Renal cortex interstitium (tissue), 11 donors: ENCODE results near the gene TXNDC5. TPM values are rescaled to one million over a fixed set of nuclear protein-coding genes. Genes with fewer than 3 reads are reported as not detected.

Experiments used
- DNase-seq, 11 donors: peaks; one replicate each; pipeline ENCODE4 v3.0.0-alpha.2; 2013; ENCODE audit warnings: low read depth in 9 of 11, low spot score in 4 of 11; ENCODE audit errors: extremely low read depth in 1 of 11
- polyA plus RNA-seq, 3 donors: library from polyadenylated mRNA; unstranded; fragments of 120-200 nt; gene quantifications; one replicate each; pipeline ENCODE4 v1.2.1, GENCODE V29; 2013; ENCODE audit not compliant: insufficient read length in 3 of 3

The TXNDC5 gene
- polyA plus RNA-seq, 3 donors: 97.1 to 114 (median 99.9) TPM

DNA sequence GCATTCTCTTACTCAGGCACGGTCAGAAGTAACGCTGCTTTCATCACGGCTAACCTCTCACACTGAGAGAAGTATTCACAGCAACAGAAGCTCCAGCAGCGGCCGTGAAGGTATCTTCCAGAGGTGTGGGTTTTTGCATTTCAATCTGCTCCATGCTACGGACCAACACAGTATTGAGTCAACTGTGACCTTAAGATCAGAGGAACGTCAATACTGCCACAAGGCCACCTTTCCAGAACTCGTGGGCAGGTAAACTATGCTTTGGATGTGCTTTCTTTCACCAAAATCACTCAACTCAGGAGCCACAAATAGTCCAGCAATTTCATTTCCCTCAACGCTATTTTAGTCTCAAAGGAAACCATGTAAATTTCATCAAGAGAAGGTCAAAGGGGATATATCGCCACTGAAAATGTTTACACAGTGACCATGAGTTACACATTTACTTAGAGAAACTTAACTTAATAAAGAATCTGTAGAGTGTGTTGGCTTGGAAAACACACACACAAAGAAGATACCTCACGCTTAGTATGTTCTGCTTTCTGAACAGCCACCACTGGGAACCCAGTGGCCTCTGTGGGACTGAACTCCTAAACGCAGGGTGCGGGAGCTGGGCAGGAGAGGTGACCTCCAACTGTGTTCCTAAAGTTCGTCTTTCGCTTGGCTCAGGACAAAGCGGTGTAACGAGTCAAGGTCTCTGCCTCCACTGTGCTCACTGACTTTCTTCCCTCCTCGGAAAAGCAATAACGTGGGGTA, 27.9 kb downstream of the TXNDC5 start:
- DNase-seq: no peak

DNA sequence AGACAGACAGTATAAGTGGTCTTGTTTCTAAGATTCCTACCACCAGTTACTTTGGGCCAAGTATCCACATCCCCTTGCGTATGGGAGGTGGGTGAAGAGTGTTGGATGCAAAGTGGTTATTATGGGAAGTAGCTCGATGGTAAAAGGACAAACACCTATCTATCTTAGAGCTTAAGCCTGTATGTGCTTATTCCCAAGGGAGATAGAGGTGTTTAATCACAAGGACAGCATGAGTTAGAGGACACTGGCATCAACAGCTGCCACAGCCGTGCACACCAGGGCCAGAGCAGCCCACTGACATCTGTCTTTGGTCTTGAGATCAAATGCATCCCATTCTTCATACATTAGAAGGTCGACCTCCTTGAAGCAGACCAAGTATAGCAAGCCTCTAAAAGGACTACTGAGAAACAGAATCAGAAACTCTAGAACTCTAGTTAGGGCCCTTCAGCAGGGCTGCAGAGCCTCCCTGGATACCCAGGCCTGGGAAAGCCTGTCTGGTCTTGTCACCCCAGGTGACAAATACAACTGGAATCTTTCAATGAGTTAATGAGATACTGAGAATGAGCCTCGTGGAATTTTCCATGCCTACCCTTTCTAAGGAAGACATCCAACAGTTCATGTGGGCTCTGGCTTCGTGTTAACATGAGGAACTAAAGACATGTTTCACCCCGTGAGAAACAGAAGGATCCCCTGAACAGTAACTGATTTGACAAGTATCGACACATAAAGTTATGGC, 28.7 kb downstream of the TXNDC5 start:
- DNase-seq: no peak

DNA sequence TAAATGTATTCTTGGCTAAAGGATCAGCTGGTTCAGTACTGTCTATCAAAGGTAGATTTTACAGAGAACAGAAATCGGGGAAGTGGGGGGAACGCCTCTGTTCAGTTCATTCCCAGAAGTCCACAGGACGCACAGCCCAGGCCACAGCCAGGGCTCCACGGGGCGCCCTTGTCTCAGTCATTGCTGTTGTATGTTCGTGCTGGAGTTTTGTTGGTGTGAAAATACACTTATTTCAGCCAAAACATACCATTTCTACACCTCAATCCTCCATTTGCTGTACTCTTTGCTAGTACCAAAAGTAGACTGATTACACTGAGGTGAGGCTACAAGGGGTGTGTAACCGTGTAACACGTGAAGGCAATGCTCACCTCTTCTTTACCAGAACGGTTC, 29.9 kb downstream of the TXNDC5 start:
- DNase-seq: no peak

DNA sequence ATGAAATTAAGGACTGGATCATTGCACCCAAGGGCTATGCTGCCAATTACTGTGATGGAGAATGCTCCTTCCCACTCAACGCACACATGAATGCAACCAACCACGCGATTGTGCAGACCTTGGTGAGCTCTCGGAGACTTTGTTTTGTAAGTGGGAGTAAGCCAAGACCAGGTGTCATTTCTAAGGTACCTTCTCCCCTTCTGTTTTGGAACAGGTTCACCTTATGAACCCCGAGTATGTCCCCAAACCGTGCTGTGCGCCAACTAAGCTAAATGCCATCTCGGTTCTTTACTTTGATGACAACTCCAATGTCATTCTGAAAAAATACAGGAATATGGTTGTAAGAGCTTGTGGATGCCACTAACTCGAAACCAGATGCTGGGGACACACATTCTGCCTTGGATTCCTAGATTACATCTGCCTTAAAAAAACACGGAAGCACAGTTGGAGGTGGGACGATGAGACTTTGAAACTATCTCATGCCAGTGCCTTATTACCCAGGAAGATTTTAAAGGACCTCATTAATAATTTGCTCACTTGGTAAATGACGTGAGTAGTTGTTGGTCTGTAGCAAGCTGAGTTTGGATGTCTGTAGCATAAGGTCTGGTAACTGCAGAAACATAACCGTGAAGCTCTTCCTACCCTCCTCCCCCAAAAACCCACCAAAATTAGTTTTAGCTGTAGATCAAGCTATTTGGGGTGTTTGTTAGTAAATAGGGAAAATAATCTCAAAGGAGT, 30.4 kb downstream of the TXNDC5 start:
- DNase-seq: no peak

DNA sequence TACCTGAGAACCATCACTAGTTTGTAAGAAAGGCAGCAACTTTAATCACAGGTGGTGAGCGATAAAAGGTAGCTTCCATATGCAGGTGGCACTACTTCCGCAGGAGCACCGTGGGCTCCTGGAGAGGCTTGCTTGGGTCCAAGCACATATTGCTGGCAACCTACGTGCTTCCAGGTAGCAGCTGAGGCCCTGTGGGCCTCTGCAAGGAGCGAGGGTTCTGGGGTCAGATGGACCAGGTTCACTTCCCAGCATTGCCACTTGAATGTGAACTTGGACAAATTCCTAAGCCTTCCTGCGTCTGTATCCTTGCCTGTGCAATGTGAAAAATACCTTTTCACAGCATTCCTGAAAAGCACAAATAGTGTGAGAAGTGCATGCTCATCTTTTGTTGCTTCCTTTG, 31.0 kb downstream of the TXNDC5 start:
- no peak for DNase-seq

DNA sequence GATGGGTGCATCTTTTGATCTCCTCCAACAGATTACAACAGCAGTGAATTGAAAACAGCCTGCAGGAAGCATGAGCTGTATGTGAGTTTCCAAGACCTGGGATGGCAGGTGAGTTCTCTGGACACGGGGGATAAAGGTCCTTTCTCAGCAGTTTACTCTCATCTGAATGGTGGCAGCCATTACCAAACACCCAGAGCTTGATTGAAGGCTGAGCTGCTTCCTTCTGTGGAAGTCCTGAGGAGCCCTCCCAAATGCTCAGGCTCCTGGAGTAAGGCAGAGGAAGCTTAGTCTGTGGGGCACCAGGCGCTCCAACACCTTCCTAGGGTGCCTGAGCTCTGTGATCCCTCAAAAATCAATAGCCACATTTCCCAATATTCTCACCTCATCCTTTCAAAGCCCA, 31.5 kb downstream of the TXNDC5 start:
- DNase-seq: no peak

DNA sequence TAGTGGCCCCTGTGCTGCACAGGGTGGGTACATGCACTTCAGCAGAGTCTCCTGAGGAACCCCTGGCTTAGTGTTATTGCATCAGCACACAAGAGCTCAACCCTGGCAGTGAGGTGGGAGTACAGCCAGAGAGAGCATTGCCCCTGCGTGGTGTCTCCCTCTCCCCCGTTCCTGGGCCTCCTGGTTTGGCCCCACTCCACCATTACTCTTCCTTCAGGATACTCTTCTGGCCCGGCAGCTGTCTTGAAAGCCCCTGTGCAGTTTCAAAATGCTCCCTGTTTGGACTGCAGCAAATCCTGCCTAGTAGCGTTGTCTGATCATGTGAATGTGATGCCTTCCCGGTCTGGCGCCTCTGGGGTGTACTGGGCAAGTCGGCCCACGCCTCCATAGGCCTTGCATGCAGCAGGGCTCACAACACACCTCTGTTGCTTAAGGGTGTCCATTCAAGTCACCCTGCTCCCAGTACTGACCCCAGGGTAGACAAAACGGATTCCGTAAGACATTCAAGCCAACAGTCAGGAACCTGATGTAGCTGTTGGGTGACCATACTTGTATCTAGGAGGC, 32.1 kb downstream of the TXNDC5 start:
- no peak for DNase-seq

DNA sequence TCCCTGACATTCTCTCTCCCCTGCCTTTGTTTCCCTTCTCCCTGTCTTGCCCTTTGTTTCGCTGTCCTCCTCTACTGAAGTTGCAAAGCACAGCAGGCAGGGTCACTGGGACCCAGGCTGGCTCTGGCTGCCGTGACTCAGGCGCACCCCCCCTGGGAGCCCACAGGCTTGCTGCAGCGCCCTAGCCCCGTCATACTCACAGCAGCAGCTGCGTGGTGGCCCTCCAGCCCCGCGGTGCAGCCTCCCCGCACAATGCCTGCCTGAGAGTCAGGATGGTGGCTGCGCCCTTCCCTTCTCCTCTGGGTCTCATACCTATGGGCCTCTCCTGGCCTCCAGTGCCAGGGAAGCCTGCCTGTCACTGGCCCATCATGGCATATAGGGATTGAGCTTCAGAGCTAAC, 41.7 kb downstream of the TXNDC5 start:
- no peak for DNase-seq

DNA sequence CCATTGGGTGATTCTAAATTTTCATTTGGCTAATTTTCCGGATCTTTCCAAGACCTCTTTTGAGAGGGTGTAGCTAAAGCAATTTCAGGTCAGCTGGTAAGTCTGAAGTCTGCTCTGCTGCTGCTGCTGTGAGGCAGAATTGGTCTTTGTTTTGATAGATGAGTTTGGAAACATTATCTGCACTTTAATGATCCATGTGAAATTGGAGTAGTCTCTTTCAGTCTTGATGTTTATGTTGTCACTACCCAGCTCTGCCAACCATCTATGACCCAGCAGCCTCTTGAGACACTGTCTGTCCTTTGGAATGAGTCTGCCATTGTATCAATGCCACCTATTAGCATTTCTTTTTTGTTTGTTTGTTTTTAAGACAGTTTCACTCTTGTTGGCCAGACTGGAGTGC, 44.1 kb downstream of the TXNDC5 start:
- peak in 7 of 11 donors; percentile 15 to 43 (median 34) for DNase-seq

DNA sequence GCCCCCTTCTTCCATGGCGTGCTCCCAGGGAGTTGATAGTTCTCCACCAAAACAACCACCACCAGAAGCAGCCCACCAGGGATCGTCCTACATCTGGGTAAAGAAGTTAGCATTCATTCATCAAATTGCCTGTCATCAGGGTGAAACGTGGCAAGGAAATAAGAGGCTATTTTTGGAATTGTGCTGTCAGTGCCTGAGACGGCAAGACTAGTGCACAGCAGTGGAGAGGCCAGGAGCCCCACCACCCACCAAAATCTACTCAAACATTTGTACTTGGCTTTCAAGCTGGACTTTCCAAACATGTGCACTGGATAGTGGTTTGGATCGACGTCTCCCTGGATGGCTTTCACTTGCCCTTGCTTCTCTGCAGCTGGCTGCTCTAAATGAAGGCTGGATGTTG, 44.8 kb downstream of the TXNDC5 start:
- DNase-seq: peak in 1 of 11 donors; percentile 13

DNA sequence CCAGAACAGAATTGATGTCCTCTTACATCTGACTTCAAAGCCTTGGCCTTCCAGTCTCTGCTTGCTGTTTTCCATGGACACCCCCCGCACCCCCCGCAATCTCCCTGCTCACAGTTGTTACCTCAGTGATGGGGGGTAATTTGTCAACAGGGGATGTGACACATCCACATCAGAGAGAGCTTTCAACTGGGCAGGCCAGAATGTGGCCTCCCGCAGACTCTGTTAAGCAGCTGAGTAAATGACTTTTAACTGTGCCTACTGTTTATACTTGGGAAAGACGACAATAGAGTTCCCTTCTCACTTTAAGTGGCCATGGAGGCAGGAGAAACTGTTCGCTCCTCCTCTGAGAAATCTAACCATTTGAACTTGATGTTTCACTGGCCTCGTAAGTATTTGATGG, 51.0 kb downstream of the TXNDC5 start:
- no peak for DNase-seq

DNA sequence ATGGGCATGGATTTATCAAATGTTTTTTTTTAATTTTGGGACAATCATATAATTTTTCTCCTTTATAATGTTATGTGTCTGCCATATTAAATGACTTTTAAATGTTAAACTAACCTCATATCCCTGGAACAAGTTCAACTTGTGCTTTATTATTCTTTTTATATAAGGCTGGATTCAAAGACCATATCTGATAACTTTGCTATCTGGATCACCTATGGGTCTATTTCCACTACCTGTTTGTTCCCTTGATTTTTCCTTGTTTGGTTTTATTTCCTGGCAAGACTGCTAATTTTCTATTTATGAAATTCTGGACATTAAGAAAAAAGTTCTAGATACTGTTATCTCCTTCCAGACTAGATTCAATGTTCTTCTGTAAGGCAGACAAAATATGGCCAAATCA, 58.8 kb downstream of the TXNDC5 start:
- no peak for DNase-seq

DNA sequence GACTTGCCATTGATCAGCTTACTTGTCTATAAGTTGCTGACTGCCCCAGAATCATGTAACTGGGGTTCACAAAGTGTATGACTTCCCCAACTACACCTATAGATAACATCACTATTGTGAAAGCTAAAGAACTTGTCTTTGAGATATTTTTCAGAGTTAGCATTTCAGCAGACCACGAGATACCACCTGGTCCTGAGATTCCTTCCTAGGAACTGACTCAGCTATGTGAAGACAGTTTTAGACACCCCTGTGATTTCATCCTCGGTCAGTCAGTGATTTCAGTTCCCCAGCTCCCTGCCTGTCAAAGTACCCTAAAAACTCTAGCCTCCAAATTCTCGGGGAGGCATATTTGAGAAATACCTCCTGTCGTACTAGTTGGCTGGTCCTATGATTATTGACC, 62.4 kb downstream of the TXNDC5 start:
- DNase-seq: no peak

DNA sequence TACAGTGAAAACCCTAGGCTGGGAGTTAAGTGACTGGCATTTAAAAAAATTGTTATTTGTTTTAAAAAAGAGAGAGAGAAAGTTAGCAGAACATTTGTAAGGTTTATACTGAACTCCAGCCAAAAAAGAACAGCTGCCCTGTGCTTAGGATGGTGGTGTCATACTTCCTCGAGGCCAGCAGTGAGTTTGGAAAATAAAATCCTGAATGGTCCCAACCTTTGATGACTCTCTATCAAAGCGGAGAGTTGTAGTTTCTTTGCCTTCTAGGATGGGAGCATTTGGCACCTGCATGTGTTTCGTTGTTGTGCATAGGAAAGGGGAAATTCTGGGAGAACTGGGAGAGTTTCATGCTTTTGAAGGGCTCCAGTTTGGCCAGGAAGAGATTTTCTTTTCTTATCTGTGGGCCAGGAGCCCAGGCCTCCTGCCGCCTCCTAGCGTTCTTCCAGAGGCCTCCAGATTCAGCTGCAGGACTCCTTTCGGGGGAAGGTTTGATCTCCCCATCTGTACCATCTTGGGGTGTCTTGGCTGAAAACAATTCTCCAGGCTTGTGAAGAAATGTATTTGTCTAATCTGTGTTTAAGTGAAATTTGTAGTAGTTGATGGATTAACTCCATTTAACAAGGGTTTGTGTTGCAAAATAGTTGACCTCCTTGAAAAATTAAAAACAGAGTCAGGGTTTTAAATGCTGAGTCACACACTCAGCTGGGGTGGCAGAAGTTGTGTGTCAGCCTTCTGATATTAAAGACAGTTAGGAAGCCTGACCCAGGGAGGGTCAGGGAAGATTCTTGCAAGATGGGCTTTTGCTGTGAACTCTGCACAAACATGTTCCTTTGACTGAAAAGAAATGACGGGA, 63.4 kb downstream of the TXNDC5 start:
- no peak for DNase-seq

DNA sequence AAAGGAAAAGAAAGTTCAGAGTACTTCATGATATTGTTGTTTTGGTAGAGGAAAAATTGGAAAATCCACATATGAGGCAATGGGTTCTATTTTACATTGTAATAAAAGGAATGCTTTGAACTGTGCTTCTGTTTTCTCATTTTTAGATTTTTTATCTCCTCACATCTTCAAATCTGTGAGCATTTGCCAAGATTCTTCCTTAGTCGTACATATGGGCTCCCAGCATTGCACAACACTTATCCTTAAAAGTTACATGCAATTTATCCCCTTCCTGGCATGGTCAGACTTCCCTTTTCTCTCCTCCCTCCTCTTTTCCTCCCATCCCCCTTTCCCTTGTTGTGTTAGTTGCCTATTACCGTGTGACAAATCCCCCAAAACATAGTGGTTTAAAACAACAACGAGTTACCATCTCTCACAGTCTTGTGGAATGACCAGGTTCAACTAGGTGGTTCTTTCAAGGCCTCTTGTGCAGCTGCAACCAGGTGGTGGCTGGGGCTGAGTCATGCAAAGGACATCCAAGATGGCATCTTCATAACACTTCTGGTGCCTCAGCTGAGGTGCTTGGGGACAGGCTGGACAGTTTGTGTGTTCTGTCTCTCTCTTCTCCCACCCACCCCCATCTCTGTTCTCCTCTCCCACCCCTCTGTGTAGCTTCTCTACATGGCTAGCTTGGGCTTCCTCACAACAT, 68.7 kb downstream of the TXNDC5 start:
- no peak for DNase-seq

DNA sequence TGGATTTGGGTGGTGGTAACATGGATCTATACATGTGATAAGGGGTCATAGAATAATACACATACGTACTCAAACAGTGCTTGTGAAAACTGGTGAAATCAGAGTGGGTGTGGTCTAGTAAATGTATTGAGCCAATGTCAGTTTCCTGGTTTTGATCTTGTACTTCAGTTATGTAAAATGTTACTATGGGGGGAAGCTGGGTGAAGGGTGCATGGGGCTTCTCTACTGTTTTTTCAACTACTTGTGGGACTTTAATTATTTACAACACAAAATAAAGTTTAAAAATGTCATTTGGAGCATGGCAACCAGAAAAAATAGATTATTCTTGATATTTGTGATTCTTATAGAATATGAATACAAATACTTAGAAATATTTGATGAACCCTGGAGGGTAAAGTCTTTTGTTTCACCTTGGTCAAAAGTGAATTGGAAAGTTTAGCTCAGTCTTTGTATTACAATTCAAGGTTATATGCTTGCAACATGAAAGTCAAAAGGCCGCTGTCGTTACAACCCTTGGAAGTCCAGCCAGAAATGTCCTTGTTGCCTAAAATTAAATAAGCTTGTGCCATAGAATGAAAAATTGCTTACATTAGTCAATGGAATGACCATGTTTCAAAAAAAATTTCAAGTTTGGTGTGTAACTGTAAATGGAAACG, 74.1 kb downstream of the TXNDC5 start:
- no peak for DNase-seq

DNA sequence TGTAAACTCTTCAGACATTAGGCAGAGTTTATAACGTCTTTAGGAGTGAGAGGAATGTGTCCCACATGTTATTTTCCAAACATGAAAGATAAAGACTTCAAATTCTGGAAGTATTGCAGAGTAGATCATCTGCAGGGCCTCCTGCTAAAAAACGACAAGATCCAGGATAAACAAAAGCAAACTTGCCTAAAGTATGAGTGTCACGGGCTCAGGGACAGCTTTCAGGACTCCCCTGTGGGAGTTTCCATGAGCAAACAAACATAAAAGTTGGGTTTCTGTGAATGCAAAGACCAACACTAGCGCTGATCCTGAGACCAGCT, 76.9 kb downstream of the TXNDC5 start:
- peak in 1 of 11 donors; percentile 26 for DNase-seq
